K562 (cell line): ENCODE data around the gene AKAP13. TPM values are rescaled to one million over a fixed set of nuclear protein-coding genes. Genes with fewer than 3 reads are reported as not detected.

ENCODE experiments used
- ATAC-seq: fragments of 200-7000 bp; cut with Tn5 transposase; 3 replicates; pipeline ENCODE4 v1.9.1; 2020; ENCODE audit warnings: moderate library complexity
- BruUV-seq: library from RNA; stranded (reverse); fragments of 400-500 nt; replicated peaks from 2 replicates; lab custom pipeline; 2021; lab: Mats Ljungman, UMichigan
- CTCF ChIA-PET: fragments of 300-600 bp; formaldehyde crosslinking; extraction: SDS; loops from one replicate; lab custom pipeline; 2021; ENCODE audit warnings: low intra/inter-chr PET ratio; lab: Yijun Ruan, JAX
- POLR2A ChIA-PET: fragments of 300-600, 350-650 bp; sonication (Branson Sonifier 250); formaldehyde crosslinking; extraction: SDS; loops from one replicate; lab custom pipeline; 2021; ENCODE audit warnings: antibody characterized with exemption, inconsistent platforms; lab: Yijun Ruan, JAX
- DNase-seq, 4 experiments: peaks; one replicate each; pipeline versions ENCODE4 v3.0.0 to v3.0.0-alpha.2; 2011 to 2018; ENCODE audit warnings: low spot score in 3 of 4, mixed read lengths in 3 of 4; ENCODE audit errors: extremely low read depth in 1 of 4
- FAIRE-seq: peaks from 2 replicates; lab custom pipeline; 2011; peaks lifted over from hg19 to GRCh38; lab: Jason Lieb, UNC
- H2AFZ ChIP-seq: 2 replicates; pipeline ENCODE4 v1.6.0; 2011; ENCODE audit warnings: low read depth, low read length, control low read depth, inconsistent platforms
- H3K27ac ChIP-seq: fragments of 200-600 bp; 3 replicates; pipeline ENCODE4 v1.8.0; 2011; ENCODE audit warnings: low read depth, mild to moderate bottlenecking, control low read depth, inconsistent platforms, low read length, moderate library complexity, mixed read lengths; ENCODE audit errors: extremely low read depth
- H3K27me3 ChIP-seq, 2 experiments: fragments of 300-600 bp in 1 of 2; 2 replicates in 1 of 2; 3 replicates in 1 of 2; pipeline versions ENCODE4 v1.6.0 to v1.8.0; 2011; ENCODE audit warnings: inconsistent platforms in 2 of 2, low read length in 2 of 2, mild to moderate bottlenecking in 1 of 2, mixed read lengths in 1 of 2, moderate library complexity in 1 of 2; ENCODE audit not compliant: control insufficient read depth in 2 of 2, insufficient read depth in 2 of 2
- H3K36me3 ChIP-seq: fragments of 300-600 bp; 3 replicates; pipeline ENCODE4 v1.8.0; 2011; ENCODE audit warnings: mild to moderate bottlenecking, low read length, inconsistent platforms; ENCODE audit not compliant: control insufficient read depth, insufficient read depth
- H3K4me1 ChIP-seq, 2 experiments: fragments of 200-600 bp in 1 of 2; replicated peaks in 1 of 2; 2 replicates in 1 of 2; 3 replicates in 1 of 2; pipeline versions ENCODE4 v1.5.1 to v1.8.0; 2011; ENCODE audit warnings: inconsistent platforms in 2 of 2, low read length in 2 of 2, mild to moderate bottlenecking in 1 of 2, mixed read lengths in 1 of 2, moderate library complexity in 1 of 2; ENCODE audit not compliant: control insufficient read depth in 2 of 2, insufficient read depth in 2 of 2
- H3K4me2 ChIP-seq: 2 replicates; pipeline ENCODE4 v1.6.1; 2011; ENCODE audit warnings: low read length, control low read depth, inconsistent platforms, mixed read lengths; ENCODE audit not compliant: insufficient read depth
- H3K4me3 ChIP-seq: fragments of 200-600 bp; sonication (generic), shearing (Covaris generic); 2 replicates; pipeline ENCODE4 v1.5.1; 2016; ENCODE audit warnings: control low read depth, inconsistent platforms
- H3K79me2 ChIP-seq: fragments of 200-600 bp; 3 replicates; pipeline ENCODE4 v1.8.0; 2011; ENCODE audit warnings: low read length, inconsistent platforms; ENCODE audit not compliant: control insufficient read depth, insufficient read depth
- H3K9ac ChIP-seq, 2 experiments: 2 replicates each; pipeline versions ENCODE4 v1.6.0 to v1.6.1; 2011; ENCODE audit warnings: low read depth in 2 of 2, low read length in 2 of 2, control low read depth in 1 of 2, inconsistent platforms in 1 of 2, mild to moderate bottlenecking in 1 of 2, mixed read lengths in 1 of 2; ENCODE audit not compliant: insufficient read depth in 1 of 2
- H3K9me1 ChIP-seq: one replicate; pipeline ENCODE4 v1.6.0; 2011; ENCODE audit warnings: inconsistent platforms, mild to moderate bottlenecking, low read length, moderate library complexity; ENCODE audit not compliant: control insufficient read depth, insufficient read depth
- H3K9me3 ChIP-seq: replicated peaks from 2 replicates; pipeline ENCODE4 v1.5.1; 2011; ENCODE audit warnings: low read depth, low read length, inconsistent platforms; ENCODE audit not compliant: control insufficient read depth, insufficient read depth
- H4K20me1 ChIP-seq: replicated peaks from 2 replicates; pipeline ENCODE4 v1.6.1; 2011; ENCODE audit warnings: low read length, inconsistent platforms, mixed read lengths; ENCODE audit not compliant: control insufficient read depth, insufficient read depth
- ARNT ChIP-seq, 2 experiments: fragments of 450-650 bp; IDR thresholded peaks; 2 replicates each; pipeline ENCODE4 v1.6.1; 2016; ENCODE audit warnings: mild to moderate bottlenecking in 1 of 2
- CBFA2T2 ChIP-seq: fragments of 450-650 bp; conservative IDR thresholded peaks from 2 replicates; pipeline ENCODE4 v1.6.1; 2017; ENCODE audit warnings: mild to moderate bottlenecking
- CBFB ChIP-seq: sonication (generic); formaldehyde crosslinking; IDR thresholded peaks from 2 replicates; pipeline ENCODE4 v1.4.0; 2020; ENCODE audit warnings: mild to moderate bottlenecking, missing genetic modification reagents
- DDX20 ChIP-seq: fragments of 450-650 bp; IDR thresholded peaks from 2 replicates; pipeline ENCODE4 v1.6.1; 2016; ENCODE audit warnings: missing genetic modification characterization, low read depth, mild to moderate bottlenecking, missing compliant biosample characterization, moderate library complexity
- KAT7 ChIP-seq: sonication (generic); formaldehyde crosslinking; IDR thresholded peaks from 2 replicates; pipeline ENCODE4 v1.8.0; 2022; ENCODE audit warnings: missing genetic modification reagents, mild to moderate bottlenecking, borderline replicate concordance
- L3MBTL2 ChIP-seq: fragments of 450-650 bp; IDR thresholded peaks from 2 replicates; pipeline ENCODE4 v1.6.1; 2016; ENCODE audit warnings: mild to moderate bottlenecking, moderate library complexity
- NR0B1 ChIP-seq: fragments of 450-650 bp; IDR thresholded peaks from one replicate; pipeline ENCODE4 v1.6.1; 2018; ENCODE audit warnings: mild to moderate bottlenecking, moderate library complexity; ENCODE audit not compliant: partially characterized antibody
- PHB2 ChIP-seq: fragments of 450-650 bp; IDR thresholded peaks from 2 replicates; pipeline ENCODE4 v1.6.1; 2017; ENCODE audit warnings: low read depth
- TCF7L2 ChIP-seq: fragments of 150-350 bp; IDR thresholded peaks from 2 replicates; pipeline ENCODE4 v1.6.1; 2016; ENCODE audit warnings: low read depth, mild to moderate bottlenecking, low read length, moderate library complexity
- TGIF2 ChIP-seq: sonication (generic); formaldehyde crosslinking; IDR thresholded peaks from 2 replicates; pipeline ENCODE4 v1.8.1; 2022; ENCODE audit warnings: mild to moderate bottlenecking, missing genetic modification reagents, moderate library complexity
- ZBTB7A ChIP-seq: IDR thresholded peaks from 2 replicates; pipeline ENCODE4 v1.6.1; 2011; ENCODE audit warnings: low read depth, mild to moderate bottlenecking, low read length, moderate library complexity, borderline replicate concordance; ENCODE audit not compliant: control insufficient read depth
- ZNF23 ChIP-seq: fragments of 250-450 bp; sonication (Bioruptor Pico); IDR thresholded peaks from 2 replicates; pipeline ENCODE4 v1.4.0; 2020; ENCODE audit warnings: mild to moderate bottlenecking
- ZNF398 ChIP-seq: fragments of 250-450 bp; sonication (Bioruptor Pico); IDR thresholded peaks from 2 replicates; pipeline ENCODE4 v1.8.0; 2021; ENCODE audit warnings: moderate library complexity, mild to moderate bottlenecking, inconsistent platforms
- ZNF57 ChIP-seq: fragments of 450-650 bp; formaldehyde crosslinking; IDR thresholded peaks from 2 replicates; pipeline ENCODE4 v1.4.0; 2020; ENCODE audit warnings: mild to moderate bottlenecking, moderate library complexity
- WGBS: fragments of 100-300 bp; shearing (Covaris generic); methylation state at CpG from one replicate; pipeline ENCODE4 v1.1.6; 2016; ENCODE audit warnings: low coverage, mixed read lengths; ENCODE audit not compliant: insufficient coverage; ENCODE audit errors: missing lambda C conversion rate; 5-methylcytosine and 5-hydroxymethylcytosine counted together
- in situ Hi-C: fragments of 300-500 bp; cut with MboI; formaldehyde crosslinking; loops from 4 replicates; pipeline ENCODE4 v1.15.0; 2018; ENCODE audit warnings: inconsistent platforms, mixed read lengths
- intact Hi-C: fragments of 100-400 bp; cut with micrococcal nuclease; formaldehyde crosslinking; loops from 2 replicates; pipeline ENCODE4 v1.14.2; 2022
- polyA plus RNA-seq, 8 experiments: library from polyadenylated mRNA; depleted of rRNA in 4 of 8; stranded (reverse) in 5 of 8; unstranded in 3 of 8; fragments of >200 nt; fragmentation: Nextera tagmentation in 2 of 8; fragmentation: Illumina TruSeq in 1 of 8; extraction: Ambion mirVana in 2 of 8; extraction: Trizol in 1 of 8; gene quantifications; 2 replicates each; pipeline versions ENCODE4 v1.2.1 to v1.2.3, GENCODE V29; 2011 to 2014; ENCODE audit warnings: inconsistent platforms in 1 of 8, missing spikeins in 1 of 8
- total RNA-seq, 7 experiments: library from RNA; depleted of rRNA in 6 of 7; stranded (reverse); fragments of >200 nt in 6 of 7; fragmentation: Illumina TruSeq in 2 of 7; extraction: Trizol in 2 of 7; gene quantifications; 2 replicates each; pipeline versions ENCODE4 v1.2.1 to v1.2.3, GENCODE V29; 2011 to 2021; ENCODE audit warnings: low replicate concordance in 1 of 7
- TF ChIP-seq, protein P1 (sequence below): fragments of 450-650 bp; formaldehyde crosslinking; IDR thresholded peaks from 2 replicates; pipeline ENCODE4 v1.4.0; 2020; ENCODE audit warnings: mild to moderate bottlenecking, mixed read lengths

The AKAP13 gene
- total and polyA plus RNA-seq, 9 of the 15 experiments (the other 6 are each of a cell fraction or from before 2014, with no cell fraction given), result 0.03 to 1.7 (median 0.42) TPM

DNA sequence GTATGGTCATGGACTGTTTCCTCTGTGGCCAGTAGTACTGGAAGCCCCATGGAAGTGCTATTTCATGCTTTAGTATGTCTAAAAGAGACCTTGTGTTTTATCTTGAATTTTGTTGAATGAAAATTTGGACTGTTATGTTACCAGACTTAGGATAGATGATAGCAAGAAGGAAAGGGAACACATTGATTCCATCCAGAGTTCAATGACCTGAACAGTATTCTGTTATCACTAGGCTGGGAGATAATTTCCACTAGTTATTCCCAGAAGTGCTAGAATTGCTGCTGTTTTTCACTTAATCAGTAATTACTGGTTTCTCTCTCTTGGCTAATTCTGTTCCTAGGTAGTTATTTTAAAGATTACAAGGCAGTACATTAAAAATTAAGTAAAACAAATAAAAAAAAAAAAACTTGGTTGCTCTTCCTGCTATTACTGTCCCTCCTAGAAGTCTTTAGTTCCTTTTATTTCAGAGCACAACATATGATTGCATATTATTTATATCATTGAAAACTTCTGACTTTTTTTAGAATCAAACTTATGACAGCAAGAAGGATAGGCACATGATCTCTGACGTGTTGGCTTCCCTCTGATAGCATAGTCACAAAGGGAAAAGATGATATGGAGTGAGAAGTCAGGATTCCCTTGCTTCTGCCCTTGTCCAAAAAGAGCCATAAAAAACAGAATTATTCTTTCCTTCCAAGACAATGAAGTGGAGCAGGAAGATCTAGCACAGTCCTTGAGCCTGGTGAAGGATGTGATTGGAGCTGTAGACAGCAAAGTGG lies 342.2 kb downstream of the AKAP13 start:
- no peaks in the 10 kb centered on the region for H3K9me3 ChIP-seq
- no peak for FAIRE-seq
- no peaks in the 10 kb centered on the region for H3K9me1 ChIP-seq
- no peak for DNase-seq
- no peaks in the 10 kb centered on the region for H3K36me3 ChIP-seq
- H3K27me3 ChIP-seq, result no peaks in the 10 kb centered on the region; a peak in 1 of 5 replicates
- no peak overlapping the region for H3K9ac ChIP-seq
- CTCF ChIA-PET, result no interaction called here
- H3K4me2 ChIP-seq, result no peak overlapping the region
- no peak for ATAC-seq
- intact Hi-C loops, result loop anchor here (10.0 kb wide), 1 partner anchor 238 kb away; no protein-coding TSS in a partner anchor
- in situ Hi-C loops, result no loop called here
- no peaks in the 10 kb centered on the region for H3K4me1 ChIP-seq
- no TSS peak for BruUV-seq
- TF ChIP-seq TCF7L2 (no peak), CBFB (CRISPR knock-in tag) (no peak), ARNT (IDR thresholded peaks at IDR 0.05) (no peak), L3MBTL2 (no peak), ZNF23 (no peak), ZNF398 (CRISPR knock-in tag) (no peak), PHB2 (no peak), CBFA2T2 (no peak), DDX20 (no peak), ZBTB7A (no peak), ZNF57 (no peak), NR0B1 (no peak), TGIF2 (CRISPR knock-in tag) (no peak), KAT7 (CRISPR knock-in tag) (no peak)
- TF ChIP-seq, protein P1, sequence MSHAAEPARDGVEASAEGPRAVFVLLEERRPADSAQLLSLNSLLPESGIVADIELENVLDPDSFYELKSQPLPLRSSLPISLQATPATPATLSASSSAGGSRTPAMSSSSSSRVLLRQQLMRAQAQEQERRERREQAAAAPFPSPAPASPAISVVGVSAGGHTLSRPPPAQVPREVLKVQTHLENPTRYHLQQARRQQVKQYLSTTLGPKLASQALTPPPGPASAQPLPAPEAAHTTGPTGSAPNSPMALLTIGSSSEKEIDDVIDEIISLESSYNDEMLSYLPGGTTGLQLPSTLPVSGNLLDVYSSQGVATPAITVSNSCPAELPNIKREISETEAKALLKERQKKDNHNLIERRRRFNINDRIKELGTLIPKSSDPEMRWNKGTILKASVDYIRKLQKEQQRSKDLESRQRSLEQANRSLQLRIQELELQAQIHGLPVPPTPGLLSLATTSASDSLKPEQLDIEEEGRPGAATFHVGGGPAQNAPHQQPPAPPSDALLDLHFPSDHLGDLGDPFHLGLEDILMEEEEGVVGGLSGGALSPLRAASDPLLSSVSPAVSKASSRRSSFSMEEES, result no peak
- H2AFZ ChIP-seq, result no peak overlapping the region
- POLR2A ChIA-PET, result no interaction called here
- H3K79me2 ChIP-seq, result no peaks in the 10 kb centered on the region
- no peak overlapping the region for H3K27ac ChIP-seq
- WGBS, result 0% methylated on average over 1 of the region's 1 CpG
- no peaks in the 10 kb centered on the region; the same call in 1 of the 2 replicates for H4K20me1 ChIP-seq
- no peak overlapping the region for H3K4me3 ChIP-seq
